H1 (cell line): ENCODE results near the gene C19orf44. TPM values are rescaled to one million over a fixed set of nuclear protein-coding genes. Genes with fewer than 3 reads are reported as not detected.

Experiments
- CTCF ChIA-PET: fragments of 300-600 bp; sonication (Branson Sonifier 250); formaldehyde crosslinking; loops from one replicate; lab custom pipeline; 2021; ENCODE audit not compliant: partially characterized antibody; lab: Charles Lee
- POLR2A ChIA-PET: fragments of 300-600 bp; sonication (Branson Sonifier 250); formaldehyde crosslinking; loops from one replicate; lab custom pipeline; 2021; ENCODE audit warnings: inconsistent platforms; ENCODE audit not compliant: partially characterized antibody; lab: Charles Lee
- DNase-seq, 2 experiments: peaks; one replicate each; pipeline versions ENCODE4 v3.0.0 to v3.0.0-alpha.2; 2010 to 2022; ENCODE audit warnings: low spot score in 2 of 2, low read depth in 1 of 2, mixed read lengths in 1 of 2
- FAIRE-seq: peaks from 2 replicates; lab custom pipeline; 2011; peaks lifted over from hg19 to GRCh38; lab: Jason Lieb, UNC
- H2AFZ ChIP-seq: 2 replicates; pipeline ENCODE4 v1.8.1; 2012; ENCODE audit warnings: low read length, inconsistent platforms
- H2AK5ac ChIP-seq: 2 replicates; pipeline ENCODE4 v1.6.1; 2013; ENCODE audit warnings: low read depth, low read length
- H2BK120ac ChIP-seq: replicated peaks from 2 replicates; pipeline ENCODE3; 2013; ENCODE audit warnings: low read depth, low read length, inconsistent platforms
- H2BK12ac ChIP-seq: 2 replicates; pipeline ENCODE4 v1.6.1; 2013; ENCODE audit warnings: low read depth, low read length
- H2BK15ac ChIP-seq: 2 replicates; pipeline ENCODE4 v1.6.1; 2013; ENCODE audit warnings: low read length
- H2BK20ac ChIP-seq: 2 replicates; pipeline ENCODE4 v1.6.1; 2013; ENCODE audit warnings: low read length
- H2BK5ac ChIP-seq: 2 replicates; pipeline ENCODE4 v1.6.1; 2013; ENCODE audit warnings: low read depth, low read length
- H3K14ac ChIP-seq: 2 replicates; pipeline ENCODE4 v1.6.1; 2013; ENCODE audit warnings: inconsistent platforms; ENCODE audit not compliant: insufficient read length
- H3K18ac ChIP-seq: 2 replicates; pipeline ENCODE4 v1.6.1; 2013; ENCODE audit warnings: low read length; ENCODE audit errors: extremely low read depth
- H3K23ac ChIP-seq: 2 replicates; pipeline ENCODE4 v1.6.1; 2013; ENCODE audit warnings: inconsistent platforms; ENCODE audit not compliant: insufficient read length
- H3K23me2 ChIP-seq: 2 replicates; pipeline ENCODE4 v1.6.1; 2013; ENCODE audit warnings: low read depth, low read length
- H3K27ac ChIP-seq: 2 replicates; pipeline ENCODE4 v1.6.1; 2011; ENCODE audit warnings: low read depth, low read length, inconsistent platforms
- H3K27me3 ChIP-seq, 4 experiments: replicated peaks in 1 of 4; 1 replicate in 1 of 4; 2 replicates in 3 of 4; pipeline versions ENCODE4 v1.6.1 to v1.8.1; 2011 to 2013; ENCODE audit warnings: low read length in 3 of 4, mild to moderate bottlenecking in 3 of 4, inconsistent platforms in 2 of 4, mixed read lengths in 2 of 4, moderate library complexity in 1 of 4; ENCODE audit not compliant: control insufficient read depth in 3 of 4, insufficient read depth in 3 of 4; ENCODE audit errors: extremely low read depth in 1 of 4
- H3K36me3 ChIP-seq, 4 experiments: 2 replicates each; pipeline versions ENCODE4 v1.6.1 to v1.8.1; 2011 to 2013; ENCODE audit warnings: mild to moderate bottlenecking in 4 of 4, low read length in 3 of 4, moderate library complexity in 2 of 4, control low read depth in 1 of 4, inconsistent platforms in 1 of 4; ENCODE audit not compliant: insufficient read depth in 4 of 4, control insufficient read depth in 2 of 4
- H3K4ac ChIP-seq: replicated peaks from 2 replicates; pipeline ENCODE3; 2013; ENCODE audit warnings: low read length, low read depth, mixed read lengths, inconsistent platforms; ENCODE audit not compliant: insufficient read length
- H3K4me1 ChIP-seq, 4 experiments: replicated peaks in 1 of 4; 1 replicate in 1 of 4; 2 replicates in 3 of 4; pipeline versions ENCODE4 v1.6.1 to v1.8.1; 2011 to 2013; ENCODE audit warnings: low read length in 3 of 4, inconsistent platforms in 2 of 4, mixed read lengths in 1 of 4; ENCODE audit not compliant: insufficient read depth in 4 of 4, control insufficient read depth in 3 of 4
- H3K4me2 ChIP-seq, 2 experiments: 2 replicates each; pipeline versions ENCODE4 v1.6.1 to v1.8.1; 2011 to 2013; ENCODE audit warnings: low read depth in 2 of 2, low read length in 2 of 2, control low read depth in 1 of 2, inconsistent platforms in 1 of 2, mild to moderate bottlenecking in 1 of 2; ENCODE audit not compliant: insufficient read depth in 1 of 2
- H3K4me3 ChIP-seq, 4 experiments: fragments of 200-600, 300-600 bp in 1 of 4; sonication (generic), shearing (Covaris generic), sonication (Bioruptor Twin) in 1 of 4; 2 replicates each; pipeline versions ENCODE4 v1.5.1 to v1.8.1; 2011 to 2016; ENCODE audit warnings: low read length in 4 of 4, low read depth in 3 of 4, control low read depth in 2 of 4, inconsistent platforms in 2 of 4, mild to moderate bottlenecking in 2 of 4, mixed read lengths in 1 of 4, moderate library complexity in 1 of 4; ENCODE audit not compliant: insufficient read depth in 2 of 4; ENCODE audit errors: extremely low read depth in 1 of 4
- H3K56ac ChIP-seq: replicated peaks from 2 replicates; pipeline ENCODE3; 2013; ENCODE audit warnings: low read depth, mild to moderate bottlenecking, mixed read lengths, low read length, inconsistent platforms; ENCODE audit not compliant: insufficient read length
- H3K79me1 ChIP-seq: 2 replicates; pipeline ENCODE4 v1.6.1; 2013; ENCODE audit warnings: low read depth, low read length, control low read depth
- H3K79me2 ChIP-seq, 2 experiments: 2 replicates each; pipeline versions ENCODE4 v1.6.1 to v1.8.1; 2012 to 2013; ENCODE audit warnings: low read length in 2 of 2, mild to moderate bottlenecking in 2 of 2, inconsistent platforms in 1 of 2; ENCODE audit not compliant: insufficient read depth in 2 of 2, control insufficient read depth in 1 of 2
- H3K9ac ChIP-seq, 4 experiments: replicated peaks in 1 of 4; 1 replicate in 1 of 4; 2 replicates in 3 of 4; pipeline versions ENCODE4 v1.6.1 to v1.8.1; 2011 to 2013; ENCODE audit warnings: low read depth in 3 of 4, low read length in 3 of 4, control low read depth in 2 of 4, mild to moderate bottlenecking in 2 of 4, moderate library complexity in 2 of 4, inconsistent platforms in 1 of 4; ENCODE audit errors: extremely low read depth in 1 of 4
- H3K9me3 ChIP-seq, 2 experiments: 2 replicates each; pipeline versions ENCODE4 v1.6.1 to v1.8.1; 2012 to 2013; ENCODE audit warnings: mild to moderate bottlenecking in 2 of 2, moderate library complexity in 2 of 2, control low read depth in 1 of 2, inconsistent platforms in 1 of 2, low read depth in 1 of 2, low read length in 1 of 2, mixed read lengths in 1 of 2; ENCODE audit not compliant: insufficient read depth in 2 of 2
- H4K20me1 ChIP-seq, 2 experiments: replicated peaks in 1 of 2; 2 replicates each; pipeline versions ENCODE3 to v1.8.1; 2011 to 2013; ENCODE audit warnings: inconsistent platforms in 2 of 2, low read length in 2 of 2, mild to moderate bottlenecking in 1 of 2; ENCODE audit not compliant: insufficient read depth in 2 of 2, control insufficient read depth in 1 of 2
- H4K5ac ChIP-seq: 2 replicates; pipeline ENCODE4 v1.6.1; 2013; ENCODE audit warnings: low read length, low read depth, mixed read lengths, inconsistent platforms; ENCODE audit not compliant: insufficient read length
- H4K8ac ChIP-seq: 2 replicates; pipeline ENCODE4 v1.8.0; 2013; ENCODE audit warnings: mild to moderate bottlenecking, moderate library complexity, low read length, inconsistent platforms; ENCODE audit not compliant: insufficient read depth; ENCODE audit errors: extremely low read depth
- H4K91ac ChIP-seq: replicated peaks from 2 replicates; pipeline ENCODE3; 2013; ENCODE audit warnings: low read length, mixed read lengths, inconsistent platforms; ENCODE audit not compliant: insufficient read length
- CTCF ChIP-seq, 3 experiments: IDR thresholded peaks; 1 replicate in 2 of 3; 2 replicates in 1 of 3; pipeline versions ENCODE4 v1.5.1 to v1.6.1; 2011; ENCODE audit warnings: low read length in 3 of 3, mild to moderate bottlenecking in 3 of 3, inconsistent platforms in 2 of 3, low read depth in 1 of 3, moderate library complexity in 1 of 3; ENCODE audit not compliant: insufficient read depth in 1 of 3; ENCODE audit errors: control extremely low read depth in 1 of 3
- HDAC6 ChIP-seq: IDR thresholded peaks from one replicate; pipeline ENCODE4 v1.7.1; 2012; ENCODE audit warnings: low read depth, mild to moderate bottlenecking, inconsistent platforms, low read length, moderate library complexity
- RAD21 ChIP-seq, 2 experiments: IDR thresholded peaks in 1 of 2; conservative IDR thresholded peaks in 1 of 2; 2 replicates each; pipeline ENCODE4 v1.6.1; 2011; ENCODE audit warnings: low read depth in 2 of 2, low read length in 2 of 2, improper control_type of control experiment in 1 of 2, inconsistent platforms in 1 of 2, mild to moderate bottlenecking in 1 of 2, moderate library complexity in 1 of 2
- TBP ChIP-seq: IDR thresholded peaks from 2 replicates; pipeline ENCODE4 v1.6.1; 2011; ENCODE audit warnings: low read depth, low read length, improper control_type of control experiment
- YY1 ChIP-seq: IDR thresholded peaks from 2 replicates; pipeline ENCODE4 v1.6.1; 2011; ENCODE audit warnings: low read depth, mild to moderate bottlenecking, low read length
- WGBS, 2 experiments: shearing (Covaris generic) in 1 of 2; methylation state at CpG; one replicate each; pipeline versions ENCODE4 v1.1.6 to v1.1.7; 2013 to 2015; ENCODE audit warnings: low lambda C conversion rate in 2 of 2, mixed read lengths in 2 of 2, inconsistent platforms in 1 of 2, low coverage in 1 of 2, missing lambda C conversion rate in 1 of 2; ENCODE audit not compliant: insufficient replicate concordance in 2 of 2, insufficient coverage in 1 of 2, insufficient read length in 1 of 2; ENCODE audit errors: extremely low coverage in 1 of 2, missing lambda C conversion rate in 1 of 2; 5-methylcytosine and 5-hydroxymethylcytosine counted together
- polyA plus RNA-seq, 7 experiments: library from polyadenylated mRNA; depleted of rRNA in 3 of 7; stranded (reverse) in 5 of 7; unstranded in 2 of 7; fragments of >200 nt in 5 of 7; fragments of 200-250 nt in 2 of 7; gene quantifications; 1 replicate in 5 of 7; 2 replicates in 1 of 7; 4 replicates in 1 of 7; pipeline versions ENCODE4 v1.2.1 to v1.2.3, GENCODE V29; 2011 to 2013; ENCODE audit warnings: missing spikeins in 2 of 7, mixed read lengths in 2 of 7
- total RNA-seq: library from RNA; stranded (reverse); fragmentation: NEBNext Ultra II Directional; extraction: Animal tissue kit (Norgen Biotek cat#: 25700); gene quantifications from 2 replicates; pipeline ENCODE4 v1.2.1, GENCODE V29; 2021

Gene C19orf44
- total and polyA plus RNA-seq, 2 of the 8 experiments (the other 6 are each of a cell fraction or from before 2014, with no cell fraction given), result 2.1 to 4.5 TPM

DNA sequence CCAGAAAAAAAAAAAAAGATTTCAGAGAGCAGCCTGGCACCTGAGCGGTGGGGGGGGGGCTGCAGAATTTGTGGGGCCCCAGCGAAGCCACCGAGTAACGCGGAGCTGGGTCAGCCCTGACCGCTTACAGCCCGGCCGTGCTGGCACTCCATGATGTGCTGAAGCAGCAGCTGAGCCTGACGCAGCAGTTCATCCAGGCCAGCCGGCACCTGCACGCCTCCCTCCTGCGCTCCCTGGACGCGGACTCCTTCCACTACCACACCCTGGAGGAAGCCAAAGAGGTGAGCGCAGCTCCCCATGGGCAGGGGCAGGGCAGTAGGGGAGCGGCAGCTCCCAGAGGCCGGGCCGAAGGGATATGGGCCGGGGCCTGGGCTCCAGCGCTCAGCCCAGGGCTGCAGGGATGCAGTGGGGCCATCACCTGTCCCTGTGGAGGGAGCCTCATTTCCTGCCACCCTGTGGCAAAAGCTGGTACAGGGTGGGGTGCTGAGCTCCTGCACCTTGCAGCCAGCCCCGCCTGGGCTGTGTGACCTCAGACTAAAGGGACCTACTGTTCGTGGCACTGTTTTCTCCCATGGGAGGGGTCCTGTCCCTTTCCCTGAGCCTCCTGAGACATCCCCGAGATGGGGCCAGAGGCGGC lies 18.3 kb downstream of the C19orf44 start:
- no peaks in the 10 kb centered on the region for H3K27me3 ChIP-seq
- ChIA-PET POLR2A (interaction anchor here (0.7 to 2.9 kb wide), 5 partner anchors 18 to 77 kb away, joined by 3 to 7 read pairs (median 3); partner anchors contain the start of genes C19orf44 and CALR3), CTCF (interaction anchor here (0.7 to 6.1 kb wide), 9 partner anchors 14 to 90 kb away, joined by 3 to 67 read pairs (median 3); partner anchors contain the start of genes C19orf44 and CALR3)
- H2BK12ac ChIP-seq, result no peak overlapping the region
- no peak overlapping the region for H3K4ac ChIP-seq
- TF ChIP-seq HDAC6, result no peak
- TF ChIP-seq TBP, result peak; percentile 53; the same call in 1 of the 2 replicates
- peak in 2 of 3 experiments; percentile 13 to 23; a peak in 2 of 4 replicates for TF ChIP-seq CTCF (IDR thresholded peaks at IDR 0.05; ENCODE audit: control extremely low read depth in 1 of 3, insufficient read depth in 1 of 3, low read depth in 1 of 3, low read length in 3 of 3)
- TF ChIP-seq RAD21 (IDR thresholded peaks at IDR 0.05 in 1 of 2, conservative IDR thresholded peaks at IDR 0.05 in 1 of 2; ENCODE audit: low read depth in 2 of 2, low read length in 2 of 2), result peak; percentile 24 to 35; a peak in 3 of 4 replicates
- TF ChIP-seq YY1, result no peak
- peaks cover 14 to 28% (median 25%) of the 10 kb centered on the region in 4 experiments for H3K36me3 ChIP-seq
- no peaks in the 10 kb centered on the region for H3K9me3 ChIP-seq
- H4K8ac ChIP-seq, result peak overlapping the region; percentile 25; the same call in 1 of the 2 replicates
- no peaks in the 10 kb centered on the region for H3K79me1 ChIP-seq
- H3K79me2 ChIP-seq, result no peaks in the 10 kb centered on the region
- H2BK120ac ChIP-seq, result no peak overlapping the region
- no peak for FAIRE-seq
- no peak overlapping the region for H3K18ac ChIP-seq
- H3K4me1 ChIP-seq, result no peaks in the 10 kb centered on the region
- H3K4me2 ChIP-seq, result no peak overlapping the region
- H2BK20ac ChIP-seq, result no peak overlapping the region
- no peak overlapping the region for H3K23ac ChIP-seq
- H4K5ac ChIP-seq, result no peak overlapping the region
- no peak overlapping the region for H3K14ac ChIP-seq
- no peak overlapping the region for H3K56ac ChIP-seq
- peaks cover 13 to 16% of the 10 kb centered on the region in 2 experiments for H4K20me1 ChIP-seq
- H3K9ac ChIP-seq, result no peak overlapping the region
- H3K23me2 ChIP-seq, result no peaks in the 10 kb centered on the region
- H3K27ac ChIP-seq, result no peak overlapping the region
- DNase-seq, result no peak
- no peak overlapping the region for H3K4me3 ChIP-seq
- no peak overlapping the region for H4K91ac ChIP-seq
- no peak overlapping the region for H2AFZ ChIP-seq
- H2BK5ac ChIP-seq, result no peak overlapping the region
- WGBS, 2 experiments, result 91% methylated on average over 24 of the region's 24 CpGs; no CpG with 5 or more reads in 1 of the 2 experiments
- no peak overlapping the region for H2BK15ac ChIP-seq
- H2AK5ac ChIP-seq, result no peak overlapping the region
